HepG2 (cell line): Measurements from ENCODE around the gene TTBK1. TPM values are rescaled to one million over a fixed set of nuclear protein-coding genes. Genes with fewer than 3 reads are reported as not detected.

Experiments used
- ATAC-seq: fragments of 200-7000 bp; cut with Tn5 transposase; 3 replicates; pipeline ENCODE4 v1.9.1; 2020; ENCODE audit warnings: mild to moderate bottlenecking, moderate library complexity
- BruUV-seq: library from RNA; stranded (reverse); fragments of 400-500 nt; replicated peaks from 2 replicates; lab custom pipeline; 2021; lab: Mats Ljungman, UMichigan
- CTCF ChIA-PET: fragments of 300-600 bp; formaldehyde crosslinking; extraction: SDS; loops from one replicate; lab custom pipeline; 2021; ENCODE audit warnings: low total read pairs, inconsistent platforms, low intra/inter-chr PET ratio; lab: Yijun Ruan, JAX
- POLR2A ChIA-PET: fragments of 350-600 bp; sonication (Branson Sonifier 250); formaldehyde crosslinking; loops from one replicate; lab custom pipeline; 2020; ENCODE audit warnings: antibody characterized with exemption, inconsistent platforms; lab: Yijun Ruan, JAX
- DNase-seq: peaks from one replicate; pipeline ENCODE4 v3.0.0-alpha.2; 2015; ENCODE audit warnings: low spot score
- FAIRE-seq: peaks from 3 replicates; lab custom pipeline; 2011; peaks lifted over from hg19 to GRCh38; lab: Jason Lieb, UNC
- H2AFZ ChIP-seq: one replicate; pipeline ENCODE4 v1.6.1; 2011; ENCODE audit warnings: low read length, inconsistent platforms
- H3K27ac ChIP-seq: fragments of 300-600 bp; 3 replicates; pipeline ENCODE4 v1.8.0; 2011; ENCODE audit warnings: mixed run types, mild to moderate bottlenecking, mixed read lengths, low read length, inconsistent platforms; ENCODE audit not compliant: insufficient read depth; ENCODE audit errors: extremely low read length
- H3K27me3 ChIP-seq, 2 experiments: fragments of 200-600 bp in 1 of 2; 2 replicates in 1 of 2; 3 replicates in 1 of 2; pipeline versions ENCODE4 v1.6.0 to v1.8.0; 2011; ENCODE audit warnings: low read length in 2 of 2, mild to moderate bottlenecking in 2 of 2, moderate library complexity in 2 of 2, inconsistent platforms in 1 of 2; ENCODE audit not compliant: insufficient read depth in 2 of 2, control insufficient read depth in 1 of 2
- H3K36me3 ChIP-seq, 2 experiments: fragments of 200-600 bp in 1 of 2; replicated peaks in 1 of 2; 2 replicates in 1 of 2; 3 replicates in 1 of 2; pipeline versions ENCODE4 v1.5.1 to v1.8.0; 2011; ENCODE audit warnings: low read length in 2 of 2, inconsistent platforms in 1 of 2; ENCODE audit not compliant: insufficient read depth in 2 of 2, control insufficient read depth in 1 of 2
- H3K4me1 ChIP-seq: 2 replicates; pipeline ENCODE4 v1.5.1; 2012; ENCODE audit warnings: low read length, inconsistent platforms; ENCODE audit not compliant: insufficient read depth
- H3K4me2 ChIP-seq: 2 replicates; pipeline ENCODE4 v1.6.0; 2011; ENCODE audit warnings: low read depth, low read length, inconsistent platforms
- H3K4me3 ChIP-seq, 3 experiments: fragments of 200-600 bp in 1 of 3; sonication (generic), shearing (Covaris generic) in 1 of 3; replicated peaks in 1 of 3; 2 replicates each; pipeline ENCODE4 v1.5.1; 2011 to 2016; ENCODE audit warnings: low read length in 3 of 3, inconsistent platforms in 2 of 3, low read depth in 2 of 3, mild to moderate bottlenecking in 2 of 3, control low read depth in 1 of 3, mixed read lengths in 1 of 3; ENCODE audit not compliant: insufficient read depth in 1 of 3
- H3K79me2 ChIP-seq: one replicate; pipeline ENCODE4 v1.6.1; 2011; ENCODE audit warnings: low read length, inconsistent platforms; ENCODE audit not compliant: insufficient read depth
- H3K9ac ChIP-seq: 2 replicates; pipeline ENCODE4 v1.6.0; 2011; ENCODE audit warnings: mild to moderate bottlenecking, low read depth, low read length, inconsistent platforms; ENCODE audit not compliant: insufficient read depth
- H3K9me3 ChIP-seq: 2 replicates; pipeline ENCODE4 v1.5.1; 2012; ENCODE audit warnings: mild to moderate bottlenecking, low read length
- H4K20me1 ChIP-seq: 2 replicates; pipeline ENCODE4 v1.6.0; 2011; ENCODE audit warnings: inconsistent platforms, mild to moderate bottlenecking, low read length, moderate library complexity; ENCODE audit not compliant: insufficient read depth
- CBFB ChIP-seq: sonication (generic); formaldehyde crosslinking; IDR thresholded peaks from 2 replicates; pipeline ENCODE4 v1.4.0; 2020; ENCODE audit warnings: missing genetic modification reagents
- ELF4 ChIP-seq: sonication (generic); formaldehyde crosslinking; IDR thresholded peaks from 2 replicates; pipeline ENCODE4 v1.5.0; 2020; ENCODE audit warnings: missing genetic modification reagents, mild to moderate bottlenecking, moderate library complexity, borderline replicate concordance
- GABPB1 ChIP-seq: IDR thresholded peaks from 2 replicates; pipeline ENCODE4 v1.6.1; 2016; ENCODE audit warnings: mild to moderate bottlenecking, missing genetic modification reagents, moderate library complexity, missing compliant biosample characterization
- HNRNPLL ChIP-seq: fragments of 200-400 bp; formaldehyde crosslinking; IDR thresholded peaks from 2 replicates; pipeline ENCODE4 v1.6.1; 2017; ENCODE audit warnings: mild to moderate bottlenecking, low read depth, low read length; ENCODE audit not compliant: poor library complexity, severe bottlenecking
- KLF6 ChIP-seq: IDR thresholded peaks from 2 replicates; pipeline ENCODE4 v1.8.0; 2016; ENCODE audit warnings: missing biosample characterization, missing genetic modification reagents
- MAFK ChIP-seq, 2 experiments: IDR thresholded peaks in 1 of 2; conservative IDR thresholded peaks in 1 of 2; 2 replicates each; pipeline ENCODE4 v1.6.1; 2011; ENCODE audit warnings: improper control_type of control experiment in 2 of 2, low read length in 2 of 2
- RXRA ChIP-seq: sonication (generic); formaldehyde crosslinking; IDR thresholded peaks from 2 replicates; pipeline ENCODE4 v1.5.1; 2020; ENCODE audit warnings: missing genetic modification reagents
- ZIK1 ChIP-seq: sonication (generic); formaldehyde crosslinking; IDR thresholded peaks from 2 replicates; pipeline ENCODE4 v1.5.0; 2020; ENCODE audit warnings: mild to moderate bottlenecking, low read depth, missing genetic modification reagents, borderline replicate concordance
- ZNF251 ChIP-seq: sonication (generic); formaldehyde crosslinking; IDR thresholded peaks from 2 replicates; pipeline ENCODE4 v1.9.0; 2021; ENCODE audit warnings: mild to moderate bottlenecking, missing genetic modification reagents
- ZNF260 ChIP-seq: sonication (generic); formaldehyde crosslinking; IDR thresholded peaks from 2 replicates; pipeline ENCODE4 v1.4.0; 2020; ENCODE audit warnings: missing genetic modification reagents, low read depth, mild to moderate bottlenecking, borderline replicate concordance
- ZSCAN9 ChIP-seq: IDR thresholded peaks from 2 replicates; pipeline ENCODE4 v1.6.1; 2016; ENCODE audit warnings: borderline replicate concordance
- WGBS: methylation state at CpG from one replicate; pipeline ENCODE4 v1.1.6; 2017; ENCODE audit warnings: low lambda C conversion rate; 5-methylcytosine and 5-hydroxymethylcytosine counted together
- in situ Hi-C: cut with HindIII; loops from 2 replicates; pipeline ENCODE4 v1.10.0; 2017; ENCODE audit warnings: low pct_unique_long_range_greater_than_20kb; ENCODE audit not compliant: extremely low pct_ligation_motif_present
- intact Hi-C: fragments of 100-400 bp; cut with micrococcal nuclease; formaldehyde crosslinking; loops from one replicate; pipeline ENCODE4 v1.10.0; 2022; ENCODE audit not compliant: unreplicated experiment
- polyA plus RNA-seq, 8 experiments: library from polyadenylated mRNA; depleted of rRNA in 3 of 8; stranded (reverse) in 7 of 8; unstranded in 1 of 8; fragments of >200 nt; fragmentation: Illumina TruSeq in 4 of 8; extraction: Trizol in 4 of 8; gene quantifications; 2 replicates each; pipeline versions ENCODE4 v1.2.1 to v1.2.3, GENCODE V29; 2011 to 2016; ENCODE audit warnings: low read depth in 4 of 8, missing spikeins in 1 of 8, mixed read lengths in 1 of 8; ENCODE audit not compliant: insufficient read depth in 1 of 8
- total RNA-seq, 5 experiments: library from RNA; depleted of rRNA; stranded (reverse); fragments of >200 nt; fragmentation: Illumina TruSeq; extraction: Trizol; gene quantifications; 2 replicates each; pipeline ENCODE4 v1.2.3, GENCODE V29; 2016; ENCODE audit warnings: low read depth in 1 of 5
- TF ChIP-seq, protein P1 (sequence below): sonication (generic); formaldehyde crosslinking; IDR thresholded peaks from 2 replicates; pipeline ENCODE4 v1.9.0; 2021; ENCODE audit warnings: missing genetic modification reagents, mild to moderate bottlenecking, borderline replicate concordance
- TF ChIP-seq, protein P2 (sequence below): sonication (generic); formaldehyde crosslinking; IDR thresholded peaks from 2 replicates; pipeline ENCODE4 v1.5.1; 2020; ENCODE audit warnings: mild to moderate bottlenecking, missing genetic modification reagents, moderate library complexity

TTBK1 gene
- total and polyA plus RNA-seq, 2 of the 13 experiments (the other 11 are each of a cell fraction or from before 2014, with no cell fraction given): 0.24 to 0.33 TPM

DNA sequence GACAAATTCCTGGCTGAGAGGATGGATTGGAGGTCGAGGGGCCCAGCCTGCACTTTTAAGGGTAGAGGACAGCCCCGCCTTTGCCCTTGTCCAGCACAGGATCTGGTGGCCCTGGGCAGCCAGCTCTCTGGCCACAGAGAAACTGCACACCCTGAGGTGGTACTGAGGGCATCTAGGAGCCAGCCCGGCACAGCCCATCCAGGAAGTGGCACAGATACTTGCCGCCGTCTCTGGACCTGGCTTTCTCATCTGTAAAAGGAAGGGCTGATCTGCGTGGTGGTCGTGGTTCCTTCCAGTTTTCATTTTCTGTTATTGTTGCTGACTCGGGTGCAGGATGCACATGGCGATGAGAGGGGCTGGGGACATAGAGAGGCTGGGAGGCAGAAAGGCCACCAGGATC, 38.8 kb downstream of the TTBK1 start (continued):
- TF ChIP-seq ZNF260 (no peak), ELF4 (CRISPR knock-in tag) (no peak), KLF6 (CRISPR knock-in tag) (no peak), ZIK1 (no peak), MAFK (conservative IDR thresholded peaks at IDR 0.05 in 1 of 2, IDR thresholded peaks at IDR 0.05 in 1 of 2; ENCODE audit: low read length in 2 of 2) (peak in 1 of 2 experiments; percentile 29; a peak in 1 of 4 replicates), RXRA (0 out of 2 replicates have a peak, but pooled peaks have one; percentile 3), HNRNPLL (no peak), ZNF251 (CRISPR knock-in tag) (no peak)
- TF ChIP-seq, protein P1, sequence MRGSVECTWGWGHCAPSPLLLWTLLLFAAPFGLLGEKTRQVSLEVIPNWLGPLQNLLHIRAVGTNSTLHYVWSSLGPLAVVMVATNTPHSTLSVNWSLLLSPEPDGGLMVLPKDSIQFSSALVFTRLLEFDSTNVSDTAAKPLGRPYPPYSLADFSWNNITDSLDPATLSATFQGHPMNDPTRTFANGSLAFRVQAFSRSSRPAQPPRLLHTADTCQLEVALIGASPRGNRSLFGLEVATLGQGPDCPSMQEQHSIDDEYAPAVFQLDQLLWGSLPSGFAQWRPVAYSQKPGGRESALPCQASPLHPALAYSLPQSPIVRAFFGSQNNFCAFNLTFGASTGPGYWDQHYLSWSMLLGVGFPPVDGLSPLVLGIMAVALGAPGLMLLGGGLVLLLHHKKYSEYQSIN: no peak

- Histone ChIP-seq H3K4me1 (peaks cover 75% of the 10 kb centered on the region), H3K9ac (no peak overlapping the region), H3K36me3 (no peaks in the 10 kb centered on the region), H3K27me3 (no peaks in the 10 kb centered on the region), H3K27ac (no peak overlapping the region), H3K9me3 (no peaks in the 10 kb centered on the region), H3K4me2 (no peak overlapping the region), H2AFZ (no peak overlapping the region), H4K20me1 (no peaks in the 10 kb centered on the region), H3K79me2 (no peaks in the 10 kb centered on the region), H3K4me3 (no peak overlapping the region)
- no peak for FAIRE-seq
- TF ChIP-seq, protein P2, sequence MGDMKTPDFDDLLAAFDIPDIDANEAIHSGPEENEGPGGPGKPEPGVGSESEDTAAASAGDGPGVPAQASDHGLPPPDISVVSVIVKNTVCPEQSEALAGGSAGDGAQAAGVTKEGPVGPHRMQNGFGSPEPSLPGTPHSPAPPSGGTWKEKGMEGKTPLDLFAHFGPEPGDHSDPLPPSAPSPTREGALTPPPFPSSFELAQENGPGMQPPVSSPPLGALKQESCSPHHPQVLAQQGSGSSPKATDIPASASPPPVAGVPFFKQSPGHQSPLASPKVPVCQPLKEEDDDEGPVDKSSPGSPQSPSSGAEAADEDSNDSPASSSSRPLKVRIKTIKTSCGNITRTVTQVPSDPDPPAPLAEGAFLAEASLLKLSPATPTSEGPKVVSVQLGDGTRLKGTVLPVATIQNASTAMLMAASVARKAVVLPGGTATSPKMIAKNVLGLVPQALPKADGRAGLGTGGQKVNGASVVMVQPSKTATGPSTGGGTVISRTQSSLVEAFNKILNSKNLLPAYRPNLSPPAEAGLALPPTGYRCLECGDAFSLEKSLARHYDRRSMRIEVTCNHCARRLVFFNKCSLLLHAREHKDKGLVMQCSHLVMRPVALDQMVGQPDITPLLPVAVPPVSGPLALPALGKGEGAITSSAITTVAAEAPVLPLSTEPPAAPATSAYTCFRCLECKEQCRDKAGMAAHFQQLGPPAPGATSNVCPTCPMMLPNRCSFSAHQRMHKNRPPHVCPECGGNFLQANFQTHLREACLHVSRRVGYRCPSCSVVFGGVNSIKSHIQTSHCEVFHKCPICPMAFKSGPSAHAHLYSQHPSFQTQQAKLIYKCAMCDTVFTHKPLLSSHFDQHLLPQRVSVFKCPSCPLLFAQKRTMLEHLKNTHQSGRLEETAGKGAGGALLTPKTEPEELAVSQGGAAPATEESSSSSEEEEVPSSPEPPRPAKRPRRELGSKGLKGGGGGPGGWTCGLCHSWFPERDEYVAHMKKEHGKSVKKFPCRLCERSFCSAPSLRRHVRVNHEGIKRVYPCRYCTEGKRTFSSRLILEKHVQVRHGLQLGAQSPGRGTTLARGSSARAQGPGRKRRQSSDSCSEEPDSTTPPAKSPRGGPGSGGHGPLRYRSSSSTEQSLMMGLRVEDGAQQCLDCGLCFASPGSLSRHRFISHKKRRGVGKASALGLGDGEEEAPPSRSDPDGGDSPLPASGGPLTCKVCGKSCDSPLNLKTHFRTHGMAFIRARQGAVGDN (CRISPR knock-in tag): peak; percentile 16; the same call in 1 of the 2 replicates
- TF ChIP-seq ZSCAN9 (CRISPR knock-in tag): no peak
- TF ChIP-seq GABPB1 (CRISPR knock-in tag): 0 out of 2 replicates have a peak, but pooled peaks have one; percentile 5
- TF ChIP-seq CBFB: no peak
- ATAC-seq: no peak
- POLR2A ChIA-PET: interaction anchor here (1.4 to 8.0 kb wide), 3 partner anchors 8 to 15 kb away, joined by 4 to 131 read pairs (median 67); partner anchors contain the start of gene SLC22A7
- WGBS: 93% methylated on average over 17 of the region's 32 CpGs
- no TSS peak for BruUV-seq
- no peak for DNase-seq
- intact Hi-C loops (no loop called here), in situ Hi-C loops (no loop called here)
- CTCF ChIA-PET: no interaction called here
Observed at GRCh38 chr6:43282636-43283513, 39.6 kb downstream of the TTBK1 start.
